IMR-90 (cell line): ENCODE data around the gene CMSS1.

Source experiments
- BHLHE40 ChIP-seq: fragments of 150-350 bp; IDR thresholded peaks from 2 replicates; pipeline ENCODE4 v1.6.1; 2016; ENCODE audit warnings: mild to moderate bottlenecking, low read depth, low read length
- CEBPB ChIP-seq: IDR thresholded peaks from 2 replicates; pipeline ENCODE4 v1.6.1; 2012; ENCODE audit warnings: low read depth, low read length, improper control_type of control experiment
- CHD1 ChIP-seq: IDR thresholded peaks from 2 replicates; pipeline ENCODE4 v1.6.1; 2012; ENCODE audit warnings: low read depth, low read length, improper control_type of control experiment
- CTCF ChIP-seq: conservative IDR thresholded peaks from 2 replicates; pipeline ENCODE4 v1.5.1; 2012; ENCODE audit warnings: mild to moderate bottlenecking, low read depth, low read length, improper control_type of control experiment
- ELK1 ChIP-seq: fragments of 150-350 bp; IDR thresholded peaks from 2 replicates; pipeline ENCODE4 v1.6.1; 2016; ENCODE audit warnings: low read depth, mild to moderate bottlenecking, low read length, moderate library complexity, borderline replicate concordance
- FOS ChIP-seq: fragments of 150-350 bp; IDR thresholded peaks from 2 replicates; pipeline ENCODE4 v1.6.1; 2016; ENCODE audit warnings: low read depth, low read length
- MAFK ChIP-seq: IDR thresholded peaks from 2 replicates; pipeline ENCODE4 v1.6.1; 2012; ENCODE audit warnings: low read depth, low read length, improper control_type of control experiment
- MXI1 ChIP-seq: IDR thresholded peaks from 2 replicates; pipeline ENCODE4 v1.6.1; 2012; ENCODE audit warnings: low read depth, mild to moderate bottlenecking, low read length, moderate library complexity, borderline replicate concordance
- POLR2A ChIP-seq: IDR thresholded peaks from 2 replicates; pipeline ENCODE4 v1.6.1; 2012; ENCODE audit warnings: mild to moderate bottlenecking, low read depth, low read length
- RAD21 ChIP-seq: IDR thresholded peaks from 2 replicates; pipeline ENCODE4 v1.6.1; 2012; ENCODE audit warnings: low read length, improper control_type of control experiment
- RFX5 ChIP-seq: IDR thresholded peaks from 2 replicates; pipeline ENCODE4 v1.8.0; 2012; ENCODE audit warnings: low read depth, mild to moderate bottlenecking, low read length, moderate library complexity
- USF2 ChIP-seq: fragments of 150-350 bp; IDR thresholded peaks from 2 replicates; pipeline ENCODE4 v1.6.1; 2017; ENCODE audit warnings: mild to moderate bottlenecking, antibody characterized with exemption, low read length, low read depth

GRCh38 chr3:100179692-100180349, 362.2 kb downstream of the CMSS1 start:
- TF ChIP-seq POLR2A (no peak), RFX5 (no peak), CTCF (no peak), USF2 (no peak), MXI1 (no peak), BHLHE40 (no peak), FOS (no peak), ELK1 (no peak), RAD21 (no peak), MAFK (no peak), CEBPB (no peak), CHD1 (no peak)
